ENCODE data around the gene CAPZB.

The CAPZB gene

DNA sequence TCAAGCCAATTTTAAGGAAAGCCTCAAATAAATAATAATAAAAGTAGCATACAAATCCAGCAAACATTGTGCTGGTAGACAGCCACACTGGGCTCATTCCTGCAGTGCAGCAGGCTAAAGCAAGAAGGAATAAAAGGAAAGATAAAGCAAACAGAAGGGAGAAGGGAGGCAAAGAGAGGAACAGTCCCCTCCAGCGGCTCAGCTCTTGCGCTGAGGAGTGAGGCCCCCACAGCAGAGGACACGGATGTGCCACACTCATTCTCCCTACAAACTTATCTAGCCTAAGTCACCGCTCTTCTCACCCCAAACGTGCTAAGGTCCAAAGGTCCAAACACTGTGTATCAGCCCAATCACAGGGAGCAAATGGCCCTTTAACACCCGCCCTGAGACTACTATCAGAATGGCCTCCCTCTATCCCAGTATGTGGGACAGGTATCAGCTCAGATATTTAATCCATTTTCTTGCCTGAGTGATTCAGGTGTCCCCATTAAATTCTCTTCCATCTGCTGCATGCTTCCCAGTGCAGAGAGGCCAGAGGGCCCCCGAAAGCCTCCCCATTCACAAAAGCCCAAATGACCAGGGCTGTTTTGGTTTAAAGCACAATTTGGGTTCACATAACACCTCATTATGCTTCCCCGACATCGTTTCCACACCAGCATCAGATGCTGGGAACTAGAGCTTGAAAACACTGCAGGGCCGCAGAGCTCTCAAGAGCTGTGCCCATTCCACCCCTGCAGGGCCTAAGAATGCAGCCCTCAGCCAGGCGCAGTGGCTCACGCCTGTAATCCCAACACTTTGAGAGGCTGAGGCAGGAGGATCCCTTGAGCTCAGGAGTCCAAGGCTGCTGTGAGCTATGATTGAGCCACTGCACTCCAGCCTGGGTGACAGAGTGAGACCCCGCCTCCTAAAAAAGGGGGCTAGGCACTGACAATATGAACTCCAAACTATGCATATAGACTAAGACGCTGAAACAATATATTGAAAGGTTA lies 17.8 kb downstream of the CAPZB start:
- DNase-seq, result no peak

DNA sequence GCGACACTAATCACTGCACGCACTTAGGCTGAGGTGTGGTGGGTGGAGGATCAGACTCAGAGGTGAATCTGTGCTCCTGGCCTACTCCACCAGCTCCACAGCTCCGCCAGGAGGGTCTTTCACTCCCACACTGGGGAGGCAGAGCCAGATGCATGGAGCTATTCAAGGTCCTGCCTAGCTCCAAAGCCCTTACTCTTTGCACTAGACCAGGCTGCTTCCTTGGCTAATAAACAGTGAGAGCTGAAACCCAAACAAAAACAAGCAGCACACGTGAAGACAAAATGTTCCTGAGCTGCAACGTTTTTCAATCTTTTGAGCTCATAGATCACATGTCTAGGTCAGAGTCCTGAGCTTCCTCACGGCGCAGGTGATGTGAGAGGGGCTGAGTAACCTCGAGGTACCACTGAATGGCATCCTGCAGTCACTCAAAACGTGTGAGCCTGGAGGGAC lies 19.2 kb downstream of the CAPZB start:
- no peak for DNase-seq

DNA sequence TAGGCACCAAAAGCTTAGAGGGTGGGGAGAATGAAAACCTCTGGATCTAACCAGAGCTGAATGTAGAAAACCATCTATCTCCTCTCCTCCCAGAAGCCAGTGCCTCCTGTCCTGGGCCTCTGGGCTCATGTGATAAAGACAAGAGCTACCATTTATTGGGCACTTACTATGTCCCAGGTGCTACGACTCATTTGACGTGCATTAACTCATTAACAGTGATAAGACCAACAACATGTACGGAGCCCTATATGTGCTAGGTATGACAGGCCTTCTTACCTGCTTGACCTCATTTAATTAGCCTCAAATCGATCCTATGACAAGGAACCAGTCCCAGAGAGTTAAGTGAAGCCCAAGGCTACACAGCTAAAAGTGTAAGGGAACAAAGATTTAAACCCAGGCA lies 19.7 kb downstream of the CAPZB start:
- no peak for DNase-seq

DNA sequence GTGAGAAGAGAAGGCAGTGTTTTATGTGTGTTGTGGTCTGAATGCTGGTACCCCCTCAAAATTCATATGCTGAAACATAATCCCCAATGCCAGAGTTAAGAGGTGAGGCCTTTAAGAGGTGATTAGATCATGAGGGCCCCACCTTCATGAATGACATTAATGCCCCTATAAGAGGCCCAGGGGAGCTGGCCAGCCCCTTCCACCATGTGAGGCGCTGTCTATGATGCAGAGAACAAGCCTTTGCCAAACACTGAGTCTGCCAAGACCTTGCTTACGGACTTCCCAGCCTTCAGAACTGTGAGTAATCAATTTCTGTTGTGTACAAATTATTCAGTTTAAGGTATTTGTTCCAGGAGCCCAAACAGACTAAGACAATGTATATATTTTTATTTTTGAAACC lies 20.2 kb downstream of the CAPZB start:
- no peak for DNase-seq

DNA sequence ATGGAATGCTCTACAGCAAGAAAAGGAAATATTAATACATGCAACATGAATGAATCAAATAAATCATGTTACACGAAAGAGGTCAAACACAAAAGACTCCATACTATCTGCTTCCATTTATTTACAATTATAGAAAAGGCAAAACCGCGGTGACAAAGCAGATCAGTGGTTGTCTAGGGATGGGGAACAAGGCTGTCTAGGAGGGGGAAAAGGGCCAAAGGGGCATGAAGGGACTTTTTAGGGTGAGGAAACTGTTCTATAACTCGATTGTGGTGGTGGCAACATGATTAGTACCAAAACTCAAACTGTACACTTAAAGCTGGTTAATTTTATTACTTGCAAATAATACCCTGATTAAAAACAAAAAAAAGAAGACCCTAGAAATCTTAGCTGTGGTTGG lies 20.6 kb downstream of the CAPZB start:
- DNase-seq, result no peak

DNA sequence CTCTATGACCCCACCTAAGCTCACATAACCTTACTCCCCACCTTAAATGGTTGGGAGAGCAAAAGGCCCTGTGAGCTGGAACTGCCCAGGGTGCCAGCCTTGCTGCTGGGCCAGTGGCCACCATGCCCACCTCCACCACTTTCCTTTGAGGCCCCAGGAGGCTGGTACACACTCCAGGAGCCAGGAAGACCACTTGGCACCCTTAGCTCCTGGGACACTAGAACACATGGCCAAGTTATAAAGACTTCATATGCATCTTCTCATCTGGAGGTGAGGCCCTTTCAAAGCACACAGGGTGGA lies 21.9 kb downstream of the CAPZB start:
- no peak for DNase-seq

DNA sequence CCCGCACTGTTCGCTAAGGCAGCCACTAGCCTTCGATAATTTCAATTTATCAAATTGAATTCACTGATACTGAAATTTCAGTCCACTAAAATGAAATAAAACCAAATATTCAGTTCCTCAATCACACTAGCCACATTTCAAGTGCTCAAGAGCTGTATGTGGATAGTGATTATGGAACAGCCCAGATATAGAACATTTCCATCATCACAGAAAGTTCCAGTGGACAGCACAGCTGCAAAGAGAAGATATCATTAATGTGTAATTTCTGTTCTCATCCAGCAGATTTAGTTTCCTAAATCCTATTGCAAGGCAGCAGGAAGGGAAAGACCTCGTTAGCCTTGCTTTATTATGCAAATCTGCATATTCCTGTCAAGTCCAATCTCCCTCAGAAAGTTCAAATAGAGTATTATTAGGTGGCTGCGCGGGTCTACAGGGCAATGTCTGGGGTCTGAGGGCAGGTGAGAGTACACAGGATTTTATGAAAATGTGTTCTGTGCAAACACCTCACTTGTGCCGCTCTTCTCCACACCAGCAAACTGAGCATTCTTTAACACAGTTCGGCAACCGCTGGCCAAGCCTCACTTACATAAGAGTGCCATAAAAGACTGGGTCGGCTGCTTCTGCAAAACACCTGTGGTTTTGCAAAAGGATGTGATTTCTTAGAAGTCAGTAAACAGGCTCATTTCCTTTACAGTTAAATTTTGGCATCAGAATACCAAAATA lies 22.4 kb downstream of the CAPZB start:
- DNase-seq, result peak; percentile 63

DNA sequence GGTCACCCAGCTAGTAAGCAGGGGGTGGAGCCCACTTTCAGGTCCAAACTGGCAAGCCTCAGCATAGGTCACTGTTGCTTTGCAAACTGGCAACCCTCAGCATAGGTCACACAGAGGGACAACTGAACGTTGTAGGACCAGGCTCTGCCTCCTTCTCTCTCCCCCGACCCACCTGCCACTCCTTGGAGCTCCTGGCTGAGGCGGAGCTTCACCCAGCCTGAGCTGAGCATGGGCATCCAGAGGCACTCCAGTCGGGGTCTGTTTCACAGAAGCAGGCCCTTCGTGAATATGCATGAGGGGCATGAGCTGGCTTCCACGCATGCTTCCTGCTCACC lies 24.2 kb downstream of the CAPZB start:
- DNase-seq, result no peak

DNA sequence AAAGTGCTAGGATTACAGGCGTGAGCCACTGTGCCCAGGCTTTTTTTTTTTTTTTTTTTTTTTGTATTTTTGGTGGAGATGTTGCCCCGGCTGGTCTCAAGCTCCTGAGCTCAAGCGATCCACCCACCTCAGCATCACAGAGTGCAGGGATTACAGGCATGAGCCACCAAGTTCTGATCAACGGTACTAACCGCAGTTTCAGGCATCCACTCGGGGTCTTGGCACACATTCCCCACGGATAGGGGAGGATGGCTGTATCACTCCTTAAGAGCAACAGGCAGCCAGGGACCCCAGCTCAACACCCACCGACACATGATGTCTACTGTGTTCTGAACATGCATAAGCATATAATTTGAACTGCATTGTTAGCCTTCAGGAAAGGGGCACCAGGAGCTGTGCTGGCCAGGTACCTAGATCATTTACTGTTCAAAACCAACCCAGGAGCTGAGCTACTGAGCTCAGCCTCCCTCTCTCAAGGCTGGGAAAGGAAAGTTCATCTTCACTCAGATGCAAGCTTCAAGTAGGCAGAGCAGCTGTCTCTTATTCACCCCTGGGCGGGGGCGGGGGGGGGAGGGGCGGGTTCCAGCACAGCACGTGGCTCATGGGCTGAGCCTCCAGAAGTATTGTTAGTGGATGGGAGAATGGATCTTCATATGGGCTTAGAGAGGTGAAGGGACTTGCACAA lies 24.7 kb downstream of the CAPZB start:
- no peak for DNase-seq

DNA sequence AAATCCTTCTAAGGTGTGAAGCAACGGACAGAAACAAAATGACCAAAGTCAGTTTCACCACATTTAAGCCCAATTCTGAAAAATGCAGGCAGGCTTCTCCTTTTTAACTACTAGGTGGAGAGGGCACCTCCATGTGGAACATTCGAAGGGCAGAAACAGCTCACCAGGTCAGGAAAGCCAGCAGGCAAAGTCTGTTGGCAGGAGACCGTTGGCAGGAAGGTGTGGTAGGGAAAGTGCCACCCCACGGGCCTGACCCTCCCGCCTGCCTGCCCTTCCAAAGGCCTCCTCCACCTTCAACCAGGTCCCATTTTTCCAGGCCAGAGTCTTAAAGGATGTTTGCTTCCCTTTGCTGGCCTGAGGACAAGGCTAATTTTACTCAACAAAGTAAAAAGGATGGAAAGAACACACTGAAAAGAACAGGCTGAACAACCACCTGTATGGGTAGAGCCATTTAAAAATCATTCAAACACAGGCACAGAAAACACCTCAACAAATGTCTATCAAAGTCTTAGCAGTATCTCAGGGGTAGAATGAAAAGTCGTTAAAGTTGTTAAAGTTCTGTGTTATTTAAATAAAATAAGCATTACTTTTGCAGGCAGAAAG lies 26.4 kb downstream of the CAPZB start:
- DNase-seq, result no peak

DNA sequence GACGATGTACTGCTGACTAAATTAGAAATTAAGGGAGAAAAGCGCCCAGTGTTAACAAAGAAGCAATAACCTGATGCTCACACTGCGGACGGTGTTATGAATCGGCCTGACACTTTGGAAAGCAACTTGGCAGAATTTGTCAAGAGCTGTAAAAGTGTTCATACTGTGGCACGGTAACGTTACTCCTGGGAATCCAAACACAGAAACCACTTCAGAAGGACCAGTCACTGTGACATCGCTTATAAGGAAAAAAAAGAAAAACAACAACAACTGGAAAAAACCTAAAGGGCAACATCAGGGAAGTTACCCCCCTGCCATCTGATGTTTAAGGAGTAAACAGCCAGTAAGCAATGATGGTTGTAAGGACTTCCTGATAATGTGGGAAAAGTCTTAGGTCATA lies 27.7 kb downstream of the CAPZB start:
- DNase-seq, result no peak

DNA sequence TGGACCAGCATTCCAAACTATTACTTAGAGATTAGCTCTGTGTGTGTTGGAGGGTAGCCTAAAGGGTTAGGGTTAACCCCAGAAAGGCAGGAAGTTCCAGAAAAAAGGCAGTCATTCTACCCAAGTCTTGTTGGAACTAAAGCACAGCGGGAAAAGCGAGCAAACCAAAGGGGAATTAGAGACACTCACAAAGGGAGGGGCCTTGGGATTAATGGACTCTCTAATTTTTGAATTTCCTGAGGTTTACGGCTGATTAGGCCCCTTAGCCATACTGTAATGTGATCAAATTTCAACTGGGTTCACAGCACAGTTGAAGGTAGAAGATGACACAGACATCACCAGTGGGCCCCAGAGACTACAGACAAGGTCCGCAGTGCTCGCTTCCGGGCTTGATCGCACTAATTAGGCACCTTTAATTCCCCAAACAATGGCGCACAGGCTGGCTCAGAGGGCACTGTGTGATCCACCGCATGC lies 28.3 kb downstream of the CAPZB start:
- no peak for DNase-seq

DNA sequence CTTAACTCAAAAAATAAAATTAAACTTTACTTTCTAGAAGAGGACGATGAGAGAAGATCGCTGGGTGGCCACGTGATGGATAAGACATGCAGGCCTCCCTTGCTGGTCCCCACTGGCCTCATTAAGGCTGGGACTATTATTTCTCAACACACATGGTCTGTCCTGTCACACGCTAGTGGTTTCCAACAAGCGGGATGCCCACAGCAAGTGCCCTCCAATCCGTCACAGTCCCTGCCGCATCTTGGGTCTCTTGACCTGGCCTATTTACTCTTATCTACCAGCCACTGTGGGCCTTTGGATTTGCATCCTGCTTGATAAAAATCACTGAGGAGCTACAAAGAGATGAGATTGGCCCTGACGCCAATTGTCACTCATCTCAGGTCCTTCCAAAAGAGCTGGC lies 30.0 kb downstream of the CAPZB start:
- no peak for DNase-seq

DNA sequence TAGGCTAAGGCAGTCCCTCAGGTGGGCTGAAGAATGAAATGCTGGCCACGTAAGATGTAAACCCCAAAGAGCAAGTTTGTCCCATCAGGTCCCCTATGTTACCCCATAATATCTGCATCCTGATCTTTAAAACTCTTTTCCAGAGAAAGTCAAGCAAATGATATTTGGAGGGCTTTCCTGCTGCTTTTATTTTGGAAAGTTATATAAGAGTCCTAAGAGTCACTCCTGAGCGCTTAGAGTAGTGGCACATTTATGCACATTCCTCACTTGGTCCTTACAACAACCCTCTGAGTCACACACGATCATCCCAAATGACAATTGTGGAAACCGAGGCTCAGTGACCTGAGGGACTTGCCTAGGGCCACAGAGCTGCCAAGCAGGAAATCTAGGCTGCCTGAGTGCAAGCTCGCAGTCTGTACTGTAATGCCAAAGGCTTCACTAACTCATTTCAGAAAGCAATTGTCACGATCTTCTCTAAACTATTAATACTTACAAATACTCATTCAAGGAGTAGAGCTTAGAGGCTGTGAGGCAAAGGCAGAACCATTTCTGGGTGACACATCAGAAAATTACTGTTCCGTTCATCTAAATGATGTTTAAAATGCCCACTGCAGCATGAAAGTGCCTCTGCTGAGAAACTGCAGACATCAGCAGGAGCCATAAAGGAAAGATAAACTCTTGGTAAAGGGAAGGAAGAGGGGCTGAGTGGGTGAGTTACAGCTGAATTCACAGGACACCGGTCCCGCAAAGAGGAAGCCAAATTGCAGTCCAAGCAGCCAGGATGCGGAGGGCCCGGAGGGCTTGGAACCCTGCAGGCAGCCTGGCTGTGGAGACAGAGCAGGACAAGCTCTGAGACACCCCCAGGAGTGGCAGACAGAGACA lies 30.8 kb downstream of the CAPZB start:
- no peak for DNase-seq

DNA sequence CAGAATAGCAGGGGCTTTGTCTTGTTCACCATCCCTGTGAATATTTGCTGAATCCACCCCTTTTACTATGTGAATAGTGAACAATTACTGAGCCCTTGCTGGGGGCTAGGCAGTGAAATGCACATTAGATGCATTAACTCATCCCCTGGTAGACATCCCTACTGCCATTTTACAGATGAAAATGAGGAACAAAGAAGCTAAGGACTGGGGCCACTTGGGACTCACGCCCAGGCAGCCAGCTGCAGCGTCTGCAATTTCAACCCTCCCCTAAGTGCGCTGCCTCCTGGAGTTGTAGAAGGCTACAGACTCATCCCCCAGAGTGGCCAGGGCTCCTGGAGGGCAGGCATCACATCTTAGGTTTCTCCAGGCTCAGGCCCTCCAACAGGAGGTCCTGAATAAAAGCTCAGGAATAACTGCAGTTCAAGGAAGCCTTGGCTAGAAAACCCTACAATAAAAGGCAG lies 31.6 kb downstream of the CAPZB start:
- DNase-seq, result no peak

DNA sequence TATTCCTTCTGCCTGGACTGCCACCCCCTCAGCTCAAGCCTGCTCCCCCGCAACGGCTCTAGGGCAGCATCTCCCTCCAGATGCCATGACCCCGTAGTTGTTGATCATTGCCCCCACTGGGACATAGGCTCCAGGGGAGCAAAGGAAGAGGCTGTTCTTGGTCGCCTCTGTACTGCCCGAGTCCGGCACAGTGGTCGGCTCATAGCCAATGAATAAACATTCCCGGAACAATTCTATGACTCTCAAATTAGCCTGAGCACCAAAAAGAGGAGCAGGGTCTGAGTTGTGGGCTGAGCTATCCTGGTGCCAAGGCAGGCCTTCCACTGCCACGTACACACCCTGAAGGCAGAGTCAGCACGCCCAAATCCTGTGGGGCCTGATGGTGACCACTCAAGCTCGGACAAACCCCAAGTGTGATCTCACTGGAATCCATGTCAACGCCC lies 33.1 kb downstream of the CAPZB start:
- no peak for DNase-seq

DNA sequence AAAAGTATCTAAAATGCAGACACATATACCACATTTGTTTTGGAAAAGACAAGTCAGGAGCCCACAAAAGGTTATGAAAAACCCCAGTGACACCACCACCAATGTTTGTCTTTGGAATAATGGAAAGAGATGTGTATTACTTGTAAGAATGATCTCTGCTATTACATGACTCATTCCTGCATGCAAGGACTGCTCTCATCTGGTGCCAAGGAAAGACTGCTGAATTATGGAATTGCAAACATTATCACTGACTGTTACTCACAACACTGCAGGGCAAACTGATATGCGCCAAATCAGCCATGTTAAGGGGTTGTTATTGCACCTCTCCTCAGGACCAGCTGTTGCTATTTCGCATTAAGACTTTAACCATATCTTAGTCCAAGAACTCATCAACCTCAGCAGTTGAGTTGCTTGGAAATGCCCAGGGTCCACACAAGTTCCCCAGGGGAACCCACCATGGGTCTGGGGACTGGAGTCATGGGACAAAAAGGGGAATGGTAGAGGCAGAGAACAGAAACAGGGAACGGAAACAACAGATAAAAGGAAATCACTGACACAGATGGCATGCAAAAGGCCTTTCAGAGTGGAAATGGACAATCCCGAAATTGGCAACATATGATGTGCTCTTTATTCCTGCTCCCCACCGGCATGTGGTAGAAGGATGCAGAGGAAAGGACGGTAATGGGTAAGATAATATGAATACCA lies 34.4 kb downstream of the CAPZB start:
- no peak for DNase-seq

DNA sequence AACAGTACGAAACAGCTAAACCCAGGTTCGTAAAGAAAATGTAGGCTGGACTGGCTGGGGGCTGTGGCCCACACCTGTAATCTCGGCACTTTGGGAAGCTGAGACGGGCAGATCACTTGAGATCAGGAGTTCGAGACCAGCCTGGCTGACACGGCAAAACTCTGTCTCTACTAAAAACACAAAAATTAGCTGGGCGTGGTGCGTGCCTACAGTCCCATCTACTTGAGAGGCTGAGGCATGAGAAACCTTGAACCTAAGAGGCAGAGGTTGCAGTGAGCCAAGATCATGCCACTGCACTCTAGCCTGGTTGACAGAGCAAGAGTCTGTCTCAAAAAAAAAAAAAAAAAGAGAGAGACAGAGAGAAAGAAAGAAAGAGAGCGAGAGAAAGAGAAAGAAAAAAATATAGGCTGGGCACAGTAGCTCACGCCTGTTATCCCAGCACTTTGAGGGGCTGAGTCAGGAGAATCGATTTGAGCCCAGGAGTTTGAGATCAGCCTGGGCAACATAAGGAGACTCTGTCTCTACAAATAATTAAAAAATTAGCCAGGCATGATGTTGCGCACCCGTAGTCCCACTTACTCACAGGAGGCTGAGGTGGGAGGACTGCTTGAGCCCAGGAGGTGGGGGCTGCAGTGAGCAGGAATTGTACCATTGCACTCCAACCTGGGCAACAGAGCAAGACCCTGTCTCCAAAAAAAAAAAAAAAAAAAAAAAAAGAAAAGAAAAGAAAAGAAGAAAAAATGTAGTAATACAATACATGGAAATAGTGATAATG lies 35.7 kb downstream of the CAPZB start:
- no peak for DNase-seq

DNA sequence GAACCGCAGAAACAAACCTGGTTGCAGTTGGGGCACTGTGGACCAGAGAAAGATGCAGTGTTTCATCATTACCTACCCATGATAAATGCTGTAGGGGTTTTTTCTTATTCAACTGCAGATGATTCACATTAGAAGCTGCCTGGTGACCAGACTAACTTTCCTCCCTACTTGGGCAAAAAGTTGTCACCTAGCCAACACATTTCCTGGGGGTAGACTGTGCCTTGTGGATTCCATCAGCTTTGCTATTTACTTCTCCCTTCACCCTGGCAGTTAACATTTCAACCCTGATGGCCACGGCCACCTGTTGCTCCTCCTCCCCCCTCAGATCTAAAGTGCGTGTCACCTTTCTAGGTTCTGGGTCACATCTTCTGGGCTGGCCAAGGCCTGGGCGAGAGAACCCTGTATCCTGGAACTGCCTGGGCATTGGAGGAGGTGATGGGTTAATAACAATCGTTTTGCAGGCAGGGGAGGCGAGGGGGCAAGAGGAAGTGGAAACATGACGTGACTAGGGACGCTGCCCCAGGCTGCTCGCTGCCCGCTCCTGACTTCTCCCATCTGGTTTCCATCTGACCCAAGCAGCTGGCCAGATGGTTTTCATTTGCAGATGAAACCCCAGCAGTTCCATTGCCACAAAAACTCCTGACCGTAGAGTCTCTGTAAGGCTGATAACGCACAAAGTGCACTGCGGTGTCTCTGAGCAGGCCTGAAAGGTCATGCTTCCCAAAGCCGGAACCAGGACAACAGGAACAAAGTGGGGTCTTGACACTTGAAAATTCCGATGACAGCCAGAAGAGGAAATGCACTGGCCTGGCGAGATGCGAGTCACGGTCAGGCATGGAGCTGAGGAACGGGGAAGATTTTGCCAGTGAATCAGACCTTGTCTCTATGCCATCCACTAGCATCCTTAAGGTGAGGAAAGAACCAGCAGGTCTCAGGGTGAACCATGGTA lies 36.6 kb downstream of the CAPZB start:
- no peak for DNase-seq

Data from activated CD4-positive, alpha-beta T cell treated with anti-CD3 and anti-CD28 coated beads, Interleukin-2, amount 50 U/mL, for 1 hour (primary cell).